Muscle layer of duodenum (tissue), 2 donors: Measurements from ENCODE around the gene INAVA.
"Not testable (repeated sequence)": the region's sequence is repeated elsewhere in the genome, so short reads cannot be mapped to it uniquely, and the experiment has no call there.

Source experiments
- H3K27ac ChIP-seq: one replicate; pipeline ENCODE4 v1.7.0; 2013; ENCODE audit warnings: mild to moderate bottlenecking, low read length
- H3K27me3 ChIP-seq: one replicate; pipeline ENCODE4 v1.7.0; 2013; ENCODE audit warnings: low read depth, mild to moderate bottlenecking, control low read depth, low read length
- H3K36me3 ChIP-seq, 2 donors: one replicate each; pipeline ENCODE4 v1.7.0; 2013; ENCODE audit warnings: low read length in 2 of 2, control low read depth in 1 of 2, mild to moderate bottlenecking in 1 of 2; ENCODE audit not compliant: insufficient read depth in 2 of 2, control insufficient read depth in 1 of 2
- H3K4me1 ChIP-seq, 2 donors: one replicate each; pipeline ENCODE4 v1.7.0; 2013; ENCODE audit warnings: low read length in 2 of 2, mild to moderate bottlenecking in 2 of 2, control low read depth in 1 of 2, moderate library complexity in 1 of 2; ENCODE audit not compliant: insufficient read depth in 2 of 2, control insufficient read depth in 1 of 2
- H3K4me3 ChIP-seq, 2 donors: one replicate each; pipeline ENCODE4 v1.7.0; 2013; ENCODE audit warnings: low read length in 2 of 2, low read depth in 1 of 2, mild to moderate bottlenecking in 1 of 2
- H3K9me3 ChIP-seq, 2 donors: one replicate each; pipeline ENCODE4 v1.7.0; 2013; ENCODE audit warnings: low read length in 2 of 2, control low read depth in 1 of 2, mild to moderate bottlenecking in 1 of 2; ENCODE audit not compliant: control insufficient read depth in 1 of 2
- donor health status: healthy.

INAVA gene

GRCh38 chr1:200911936-200912335 is 17.2 kb downstream of the INAVA start:
- H3K27me3 ChIP-seq, H3K27ac ChIP-seq, H3K4me1 ChIP-seq, H3K4me3 ChIP-seq, H3K9me3 ChIP-seq, H3K36me3 ChIP-seq: not testable (repeated sequence)

- no peaks in the 10 kb centered on the region for H3K4me1 ChIP-seq
- H3K36me3 ChIP-seq: peaks cover 0 to 5% of the 10 kb centered on the region in 2 donors
- no peak overlapping the region for H3K27ac ChIP-seq
Measured at GRCh38 chr1:200912737-200913407, 18.2 kb downstream of the INAVA start.

GRCh38 chr1:200916152-200916551 is 21.5 kb downstream of the INAVA start:
- Histone ChIP-seq H3K4me1 (no peaks in the 10 kb centered on the region), H3K27me3 (no peaks in the 10 kb centered on the region), H3K27ac (no peak overlapping the region), H3K4me3 (no peak overlapping the region), H3K9me3 (no peaks in the 10 kb centered on the region), H3K36me3 (no peaks in the 10 kb centered on the region)

More at GRCh38 chr1:200912737-200913407, 18.2 kb downstream of the INAVA start:
- Histone ChIP-seq H3K27me3 (no peaks in the 10 kb centered on the region), H3K4me3 (no peak overlapping the region), H3K9me3 (no peaks in the 10 kb centered on the region)

- no peaks in the 10 kb centered on the region for H3K36me3 ChIP-seq
- no peaks in the 10 kb centered on the region for H3K27me3 ChIP-seq
- no peaks in the 10 kb centered on the region for H3K9me3 ChIP-seq
- no peak overlapping the region for H3K27ac ChIP-seq
- no peak overlapping the region for H3K4me3 ChIP-seq
- H3K4me1 ChIP-seq: no peaks in the 10 kb centered on the region
Measured at GRCh38 chr1:200916681-200917080, 22.0 kb downstream of the INAVA start.

GRCh38 chr1:200917291-200917817 is 22.7 kb downstream of the INAVA start:
- Histone ChIP-seq H3K27me3 (no peaks in the 10 kb centered on the region), H3K4me3 (no peak overlapping the region), H3K9me3 (no peaks in the 10 kb centered on the region), H3K36me3 (no peaks in the 10 kb centered on the region), H3K27ac (no peak overlapping the region), H3K4me1 (no peaks in the 10 kb centered on the region)

GRCh38 chr1:200918006-200918405 is 23.3 kb downstream of the INAVA start:
- Histone ChIP-seq H3K4me1 (no peaks in the 10 kb centered on the region), H3K9me3 (no peaks in the 10 kb centered on the region), H3K27ac (no peak overlapping the region), H3K4me3 (no peak overlapping the region), H3K36me3 (no peaks in the 10 kb centered on the region), H3K27me3 (no peaks in the 10 kb centered on the region)

GRCh38 chr1:200919386-200919785 is 24.7 kb downstream of the INAVA start:
- no peak overlapping the region for H3K27ac ChIP-seq
- H3K27me3 ChIP-seq: no peaks in the 10 kb centered on the region
- H3K36me3 ChIP-seq: no peaks in the 10 kb centered on the region
- H3K4me3 ChIP-seq: no peak overlapping the region
- H3K4me1 ChIP-seq: no peaks in the 10 kb centered on the region
- H3K9me3 ChIP-seq: no peaks in the 10 kb centered on the region

GRCh38 chr1:200921571-200922110 is 26.9 kb downstream of the INAVA start:
- no peaks in the 10 kb centered on the region for H3K4me1 ChIP-seq
- no peak overlapping the region for H3K27ac ChIP-seq
- no peak overlapping the region for H3K4me3 ChIP-seq
- no peaks in the 10 kb centered on the region for H3K27me3 ChIP-seq
- H3K36me3 ChIP-seq: no peaks in the 10 kb centered on the region
- no peaks in the 10 kb centered on the region for H3K9me3 ChIP-seq

GRCh38 chr1:200922406-200922805 is 27.7 kb downstream of the INAVA start:
- H3K27me3 ChIP-seq: no peaks in the 10 kb centered on the region
- H3K9me3 ChIP-seq: no peaks in the 10 kb centered on the region
- H3K4me1 ChIP-seq: no peaks in the 10 kb centered on the region
- no peaks in the 10 kb centered on the region for H3K36me3 ChIP-seq
- no peak overlapping the region for H3K27ac ChIP-seq
- H3K4me3 ChIP-seq: no peak overlapping the region

GRCh38 chr1:200923601-200924000 is 28.9 kb downstream of the INAVA start:
- no peaks in the 10 kb centered on the region for H3K27me3 ChIP-seq
- H3K27ac ChIP-seq: no peak overlapping the region
- no peaks in the 10 kb centered on the region for H3K36me3 ChIP-seq
- no peaks in the 10 kb centered on the region for H3K9me3 ChIP-seq
- H3K4me3 ChIP-seq: no peak overlapping the region
- no peaks in the 10 kb centered on the region for H3K4me1 ChIP-seq

- Histone ChIP-seq H3K27me3 (no peaks in the 10 kb centered on the region), H3K4me3 (no peak overlapping the region), H3K27ac (no peak overlapping the region), H3K4me1 (no peaks in the 10 kb centered on the region), H3K36me3 (no peaks in the 10 kb centered on the region), H3K9me3 (no peaks in the 10 kb centered on the region)
Measured at GRCh38 chr1:200925831-200926230, 31.1 kb downstream of the INAVA start.
